Common myeloid progenitor, CD34-positive (primary cell): ENCODE results near the gene PGAM4.
"Not testable (repeated sequence)": the region's sequence is repeated elsewhere in the genome, so short reads cannot be mapped to it uniquely, and the experiment has no call there.

Source experiments
- CTCF ChIA-PET: fragments of 350-600 bp; sonication (Branson Sonifier 250); formaldehyde crosslinking; loops from one replicate; lab custom pipeline; 2021; ENCODE audit warnings: antibody characterized with exemption; lab: Charles Lee
- POLR2A ChIA-PET: fragments of 350-600 bp; sonication (Branson Sonifier 250); formaldehyde crosslinking; loops from one replicate; lab custom pipeline; 2021; ENCODE audit warnings: antibody characterized with exemption; lab: Charles Lee
- DNase-seq, 3 donors: peaks; one replicate each; pipeline versions ENCODE4 v3.0.0 to v3.0.0-alpha.2; 2013
- H3K27ac ChIP-seq, 2 experiments: 1 replicate in 1 of 2; 2 replicates in 1 of 2; pipeline ENCODE4 v1.7.0; 2013; ENCODE audit warnings: inconsistent platforms in 2 of 2, low read length in 2 of 2, mild to moderate bottlenecking in 2 of 2, low read depth in 1 of 2, moderate library complexity in 1 of 2; ENCODE audit not compliant: severe bottlenecking in 2 of 2, insufficient read depth in 1 of 2, poor library complexity in 1 of 2
- H3K27me3 ChIP-seq, 5 experiments: replicated peaks in 2 of 5; 1 replicate in 3 of 5; 2 replicates in 2 of 5; pipeline versions ENCODE4 v1.6.1 to v1.7.0; 2013; ENCODE audit warnings: low read length in 4 of 5, mild to moderate bottlenecking in 2 of 5, moderate library complexity in 2 of 5, inconsistent platforms in 1 of 5; ENCODE audit not compliant: insufficient read depth in 5 of 5, control insufficient read depth in 4 of 5
- H3K36me3 ChIP-seq, 4 experiments: 1 replicate in 2 of 4; 2 replicates in 2 of 4; pipeline versions ENCODE4 v1.6.1 to v1.7.0; 2013; ENCODE audit warnings: low read length in 3 of 4, control low read depth in 1 of 4, mild to moderate bottlenecking in 1 of 4; ENCODE audit not compliant: control insufficient read depth in 4 of 4, insufficient read depth in 4 of 4
- H3K4me1 ChIP-seq, 4 experiments: 1 replicate in 3 of 4; 2 replicates in 1 of 4; pipeline versions ENCODE4 v1.6.1 to v1.7.1; 2013; ENCODE audit warnings: low read length in 3 of 4, mild to moderate bottlenecking in 3 of 4, control low read depth in 1 of 4, inconsistent platforms in 1 of 4, moderate library complexity in 1 of 4; ENCODE audit not compliant: control insufficient read depth in 4 of 4, insufficient read depth in 4 of 4; ENCODE audit errors: control extremely low read depth in 1 of 4
- H3K4me3 ChIP-seq, 7 experiments: 1 replicate in 4 of 7; 2 replicates in 3 of 7; pipeline versions ENCODE4 v1.5.1 to v1.7.0; 2013; ENCODE audit warnings: mild to moderate bottlenecking in 7 of 7, low read length in 6 of 7, moderate library complexity in 6 of 7, inconsistent platforms in 2 of 7, low read depth in 2 of 7, control low read depth in 1 of 7; ENCODE audit not compliant: insufficient read depth in 4 of 7, control insufficient read depth in 1 of 7; ENCODE audit errors: extremely low read depth in 1 of 7
- H3K9me3 ChIP-seq, 5 experiments: 1 replicate in 4 of 5; 2 replicates in 1 of 5; pipeline versions ENCODE4 v1.6.1 to v1.7.1; 2013; ENCODE audit warnings: low read length in 4 of 5, mild to moderate bottlenecking in 2 of 5, inconsistent platforms in 1 of 5, low read depth in 1 of 5, moderate library complexity in 1 of 5; ENCODE audit not compliant: control insufficient read depth in 4 of 5, insufficient read depth in 2 of 5; ENCODE audit errors: control extremely low read depth in 1 of 5
- WGBS: methylation state at CpG from one replicate; pipeline ENCODE4 v1.1.5; 2013; ENCODE audit not compliant: insufficient coverage; 5-methylcytosine and 5-hydroxymethylcytosine counted together

PGAM4 gene

DNA sequence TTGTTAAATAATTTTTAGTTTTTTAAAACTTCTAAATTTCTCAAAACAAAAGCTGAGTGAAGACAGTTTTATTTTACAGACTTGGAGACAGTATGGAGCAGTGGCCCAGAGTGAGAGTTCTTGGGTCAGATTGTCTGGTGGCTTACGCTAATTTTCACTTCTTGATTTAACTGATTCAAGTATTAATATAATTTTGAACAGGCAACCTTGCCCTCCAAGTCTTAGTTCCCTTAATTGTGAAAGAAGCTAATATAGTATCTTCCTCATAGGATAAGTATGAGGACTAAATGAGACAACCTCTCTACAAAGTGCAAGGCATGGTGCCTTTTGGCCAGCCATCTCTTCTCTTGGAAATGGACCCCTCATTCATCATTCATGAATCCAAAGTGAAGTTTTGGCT lies 33.6 kb downstream of the PGAM4 start:
- H3K27ac ChIP-seq = no peak overlapping the region
- ChIA-PET CTCF (interaction anchor here (0.9 to 1.9 kb wide), 5 partner anchors 10 to 22 kb away, joined by 3 to 5 read pairs (median 3); no protein-coding TSS in a partner anchor), POLR2A (no interaction called here)
- no peaks in the 10 kb centered on the region for H3K36me3 ChIP-seq
- H3K4me1 ChIP-seq = peaks cover 0 to 4% (median 0%) of the 10 kb centered on the region in 4 experiments
- no peaks in the 10 kb centered on the region for H3K9me3 ChIP-seq
- no CpG with 5 or more reads among the region's 1 CpG for whole genome bisulfite sequencing
- H3K27me3 ChIP-seq = no peaks in the 10 kb centered on the region
- DNase-seq = no peak
- H3K4me3 ChIP-seq = no peak overlapping the region

DNA sequence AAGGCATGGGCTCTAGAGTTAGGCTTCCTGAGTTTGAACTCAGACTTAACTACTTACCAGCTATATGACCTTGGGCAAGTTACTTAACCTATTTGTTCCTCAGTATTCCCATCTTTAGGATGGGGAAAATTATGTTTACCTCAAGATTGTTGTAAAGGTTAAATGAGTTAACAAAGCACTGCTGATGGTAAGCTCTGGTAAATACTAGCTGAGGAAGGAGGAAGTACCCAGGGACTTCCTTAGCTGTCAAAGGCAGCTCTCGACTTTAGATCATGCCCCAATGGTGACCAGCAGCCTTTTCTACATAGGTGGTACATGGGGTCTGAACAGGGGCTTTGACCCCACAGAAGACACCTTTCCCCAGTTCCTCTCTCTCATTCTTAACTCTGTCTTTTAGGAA lies 38.9 kb downstream of the PGAM4 start:
- H3K9me3 ChIP-seq = no peaks in the 10 kb centered on the region
- peaks cover 0 to 6% (median 3%) of the 10 kb centered on the region in 4 experiments for H3K4me1 ChIP-seq
- no peaks in the 10 kb centered on the region for H3K36me3 ChIP-seq
- no CpG with 5 or more reads among the region's 1 CpG for WGBS
- ChIA-PET POLR2A (no interaction called here), CTCF (interaction anchor here (0.8 to 1.9 kb wide), 2 partner anchors 11 to 18 kb away, joined by 3 to 4 read pairs; no protein-coding TSS in a partner anchor)
- no peaks in the 10 kb centered on the region for H3K27me3 ChIP-seq
- DNase-seq = no peak
- no peak overlapping the region for H3K27ac ChIP-seq
- H3K4me3 ChIP-seq = no peak overlapping the region

DNA sequence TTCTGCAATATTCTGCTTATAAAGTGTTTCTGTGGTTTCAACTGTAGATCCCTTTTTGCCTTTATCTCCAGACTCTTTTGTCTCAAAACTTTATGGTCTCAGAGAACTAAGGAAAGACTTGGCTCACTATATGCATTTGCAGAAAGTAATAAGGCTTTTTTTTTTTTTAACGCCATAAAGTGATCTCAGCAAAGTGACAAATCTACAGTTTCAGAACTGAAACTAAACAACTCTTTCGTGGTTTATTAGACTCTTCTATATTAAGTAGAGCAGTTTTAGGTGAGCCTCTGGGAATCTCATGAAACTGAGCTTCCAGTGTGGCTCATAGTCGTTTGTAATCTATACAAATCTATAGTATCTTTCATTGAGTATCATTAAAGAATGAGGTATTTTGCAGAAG lies 43.7 kb downstream of the PGAM4 start:
- Histone ChIP-seq H3K4me1 (peaks cover 0 to 10% (median 3%) of the 10 kb centered on the region in 4 experiments), H3K27me3 (no peaks in the 10 kb centered on the region), H3K36me3 (no peaks in the 10 kb centered on the region), H3K9me3 (no peaks in the 10 kb centered on the region), H3K27ac (peak overlapping the region in 1 of 2 experiments; percentile 68), H3K4me3 (peak overlapping the region in 5 of 7 experiments; percentile 15 to 62 (median 28))
- ChIA-PET POLR2A (interaction anchor here (0.6 to 0.7 kb wide), 2 partner anchors 12 to 20 kb away, joined by 3 to 4 read pairs; no protein-coding TSS in a partner anchor), CTCF (interaction anchor here (0.8 to 1.8 kb wide), 2 partner anchors 10 to 31 kb away, joined by 3 to 5 read pairs; no protein-coding TSS in a partner anchor)
- WGBS = no CpG with 5 or more reads among the region's 3 CpGs
- peak in 1 of 3 donors; percentile 27 for DNase-seq

DNA sequence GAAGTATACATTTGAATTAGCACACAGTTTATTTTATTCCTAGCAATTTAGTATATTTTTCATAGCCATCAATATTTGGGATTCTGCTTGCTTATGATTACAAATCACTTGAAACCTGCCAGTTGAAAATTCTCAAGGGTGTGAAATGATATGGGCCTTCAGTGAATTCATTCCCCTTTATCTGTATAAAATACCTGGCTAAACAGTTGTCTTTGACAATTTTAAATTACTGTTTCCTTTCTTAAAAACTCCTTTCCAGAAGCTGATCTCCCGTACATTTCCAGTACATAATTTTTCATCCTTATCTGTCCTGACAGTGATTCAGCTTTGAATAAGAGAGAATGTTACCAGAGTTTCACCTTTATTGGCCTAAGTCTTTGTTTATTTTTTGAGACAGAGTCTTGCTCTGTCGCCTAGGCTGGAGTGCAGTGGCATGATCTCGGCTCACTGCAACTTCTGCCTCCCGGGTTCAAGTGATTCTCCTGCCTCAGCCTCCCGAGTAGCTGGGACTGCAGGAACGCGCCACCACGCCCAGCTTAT lies 45.0 kb downstream of the PGAM4 start:
- no peak for DNase-seq
- H3K27me3 ChIP-seq = no peaks in the 10 kb centered on the region
- H3K36me3 ChIP-seq = no peaks in the 10 kb centered on the region
- peaks cover 0 to 7% (median 3%) of the 10 kb centered on the region in 4 experiments for H3K4me1 ChIP-seq
- H3K4me3 ChIP-seq = no peak overlapping the region
- H3K9me3 ChIP-seq = no peaks in the 10 kb centered on the region
- CTCF ChIA-PET = interaction anchor here (1.8 kb wide), 1 partner anchor 12 kb away, joined by 5 read pairs; no protein-coding TSS in a partner anchor
- 95% methylated on average over 3 of the region's 8 CpGs for WGBS
- POLR2A ChIA-PET = no interaction called here
- H3K27ac ChIP-seq = no peak overlapping the region

DNA sequence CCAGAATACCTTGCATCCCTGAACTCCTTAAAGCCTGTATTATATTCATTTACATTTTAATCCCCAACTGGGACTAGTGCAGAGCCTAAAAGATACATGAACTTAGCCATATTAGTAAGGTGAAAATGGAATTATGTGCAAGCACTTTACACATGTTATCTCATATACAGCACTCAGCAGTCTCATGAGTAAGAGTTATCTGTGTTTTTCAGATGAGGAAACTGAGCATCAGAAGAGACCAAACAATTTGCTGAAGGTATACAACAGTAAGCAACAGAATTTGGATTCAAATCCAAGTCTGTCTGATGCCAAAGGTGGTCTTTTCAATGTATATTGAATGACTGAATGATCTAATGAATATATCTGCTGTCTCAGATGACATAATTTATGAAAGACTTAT lies 46.7 kb downstream of the PGAM4 start:
- no peak for DNase-seq
- no peak overlapping the region for H3K27ac ChIP-seq
- no peaks in the 10 kb centered on the region for H3K27me3 ChIP-seq
- ChIA-PET POLR2A (interaction anchor here (0.6 kb wide), 1 partner anchor 158 kb away, joined by 7 read pairs; no protein-coding TSS in a partner anchor), CTCF (interaction anchor here (1.0 kb wide), 1 partner anchor 9 kb away, joined by 5 read pairs; no protein-coding TSS in a partner anchor)
- peaks cover 3 to 18% (median 5%) of the 10 kb centered on the region in 4 experiments for H3K4me1 ChIP-seq
- H3K4me3 ChIP-seq = no peak overlapping the region
- H3K9me3 ChIP-seq = no peaks in the 10 kb centered on the region
- H3K36me3 ChIP-seq = no peaks in the 10 kb centered on the region

DNA sequence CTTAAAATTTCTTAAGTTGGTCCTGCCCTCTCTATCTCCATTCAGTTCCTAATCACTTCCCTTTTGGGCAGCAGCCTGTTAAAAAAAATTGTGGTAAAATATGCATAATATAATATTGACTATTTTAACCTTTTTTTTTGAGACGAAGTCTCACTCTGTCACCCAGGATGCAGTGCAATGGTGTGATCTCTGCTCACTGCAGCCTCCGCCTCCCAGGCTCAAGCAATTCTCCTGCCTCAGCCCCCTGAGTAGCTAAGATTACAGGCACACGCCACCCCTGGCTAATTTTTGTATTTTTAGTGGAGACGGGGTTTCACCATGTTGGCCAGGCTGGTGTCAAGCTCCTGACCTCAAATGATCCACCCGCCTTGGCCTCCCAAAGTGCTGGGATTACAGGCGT lies 50.1 kb downstream of the PGAM4 start:
- H3K27ac ChIP-seq, H3K9me3 ChIP-seq, POLR2A ChIA-PET, DNase-seq, H3K4me3 ChIP-seq, H3K27me3 ChIP-seq, H3K36me3 ChIP-seq: not testable (repeated sequence)
- 49% methylated on average over 5 of the region's 6 CpGs for WGBS
- CTCF ChIA-PET = interaction anchor here (0.9 to 2.0 kb wide), 5 partner anchors 7 to 34 kb away, joined by 3 to 4 read pairs (median 3); no protein-coding TSS in a partner anchor
- peaks cover 2 to 21% (median 3%) of the 10 kb centered on the region in 4 experiments for H3K4me1 ChIP-seq

DNA sequence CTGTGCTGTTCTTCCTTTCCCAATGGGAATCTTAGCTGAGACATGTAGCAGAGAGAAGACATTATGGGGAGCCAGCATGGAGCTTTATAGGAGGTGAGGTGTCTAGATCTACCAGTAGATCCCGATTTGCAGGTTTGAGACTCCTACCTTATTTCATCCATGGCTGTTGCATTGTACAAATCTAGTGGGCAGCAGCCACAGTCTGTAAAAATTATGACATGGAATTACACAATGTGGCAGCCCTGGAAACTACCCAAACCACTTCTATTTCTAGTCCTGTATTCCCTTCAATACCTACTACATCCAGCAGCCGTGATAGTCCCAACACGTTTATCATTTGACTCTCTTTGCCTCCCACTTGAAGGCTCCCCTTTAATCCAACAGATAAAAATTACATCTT lies 50.9 kb downstream of the PGAM4 start:
- DNase-seq = peak in 2 of 3 donors; percentile 49
- ChIA-PET CTCF (interaction anchor here (1.0 to 2.0 kb wide), 4 partner anchors 17 to 106 kb away, joined by 3 to 5 read pairs (median 4); no protein-coding TSS in a partner anchor), POLR2A (no interaction called here)

More for the DNA sequence above, 50.9 kb downstream of the PGAM4 start:
- Histone ChIP-seq H3K9me3 (no peaks in the 10 kb centered on the region), H3K4me3 (no peak overlapping the region), H3K27me3 (no peaks in the 10 kb centered on the region), H3K36me3 (no peaks in the 10 kb centered on the region), H3K27ac (no peak overlapping the region), H3K4me1 (peaks cover 2 to 21% (median 3%) of the 10 kb centered on the region in 4 experiments)
- WGBS = 21% methylated on average over 2 of the region's 3 CpGs
